CD14-positive monocyte (primary cell): ENCODE results near the gene PHF12. TPM values are rescaled to one million over a fixed set of nuclear protein-coding genes. Genes with fewer than 3 reads are reported as not detected.
A peak's percentile ranks its signal among the peaks of the same experiment; 100 is the strongest.

Experiments
- DNase-seq, 3 donors: peaks; one replicate each; pipeline ENCODE4 v3.0.0-alpha.2; 2011 to 2022
- H2AFZ ChIP-seq: 2 replicates; pipeline ENCODE4 v1.6.0; 2012; ENCODE audit warnings: mild to moderate bottlenecking, low read depth, low read length, inconsistent platforms; ENCODE audit not compliant: insufficient read depth, poor library complexity, severe bottlenecking
- H3K27ac ChIP-seq, 2 donors: 1 replicate in 1 of 2; 2 replicates in 1 of 2; pipeline ENCODE4 v1.5.1; 2012 to 2013; ENCODE audit warnings: low read length in 2 of 2, control low read depth in 1 of 2, inconsistent platforms in 1 of 2, low read depth in 1 of 2, mild to moderate bottlenecking in 1 of 2
- H3K27me3 ChIP-seq, 2 donors: one replicate each; pipeline versions ENCODE4 v1.6.0 to v1.6.1; 2011 to 2013; ENCODE audit warnings: low read length in 2 of 2; ENCODE audit not compliant: control insufficient read depth in 2 of 2, insufficient read depth in 2 of 2
- H3K36me3 ChIP-seq, 2 donors: replicated peaks in 1 of 2; 1 replicate in 1 of 2; 2 replicates in 1 of 2; pipeline versions ENCODE4 v1.5.1 to v1.6.1; 2012 to 2013; ENCODE audit warnings: low read length in 2 of 2, control low read depth in 1 of 2, inconsistent platforms in 1 of 2, mild to moderate bottlenecking in 1 of 2; ENCODE audit not compliant: insufficient read depth in 2 of 2, control insufficient read depth in 1 of 2
- H3K4me1 ChIP-seq, 2 donors: 1 replicate in 1 of 2; 2 replicates in 1 of 2; pipeline versions ENCODE4 v1.5.1 to v1.6.1; 2012 to 2013; ENCODE audit warnings: low read length in 2 of 2, control low read depth in 1 of 2, inconsistent platforms in 1 of 2, mild to moderate bottlenecking in 1 of 2, moderate library complexity in 1 of 2; ENCODE audit not compliant: insufficient read depth in 2 of 2, control insufficient read depth in 1 of 2
- H3K4me2 ChIP-seq: replicated peaks from 2 replicates; pipeline ENCODE3; 2012; ENCODE audit warnings: low read length, moderate library complexity, mild to moderate bottlenecking; ENCODE audit not compliant: poor library complexity, severe bottlenecking; ENCODE audit errors: extremely low read depth
- H3K4me3 ChIP-seq, 3 experiments: fragments of 200-600 bp in 1 of 3; sonication (generic) in 1 of 3; replicated peaks in 1 of 3; 1 replicate in 2 of 3; 2 replicates in 1 of 3; pipeline ENCODE4 v1.5.1; 2011 to 2013; ENCODE audit warnings: low read length in 3 of 3, mild to moderate bottlenecking in 3 of 3, control low read depth in 2 of 3, low read depth in 2 of 3, inconsistent platforms in 1 of 3, moderate library complexity in 1 of 3
- H3K79me2 ChIP-seq: 2 replicates; pipeline ENCODE4 v1.6.0; 2012; ENCODE audit warnings: mild to moderate bottlenecking, control low read depth, inconsistent platforms, low read length, moderate library complexity; ENCODE audit not compliant: insufficient read depth
- H3K9ac ChIP-seq: 2 replicates; pipeline ENCODE4 v1.6.0; 2017; ENCODE audit warnings: low read length, mild to moderate bottlenecking; ENCODE audit not compliant: insufficient read depth, poor library complexity, severe bottlenecking
- H3K9me3 ChIP-seq, 2 donors: replicated peaks in 1 of 2; 1 replicate in 1 of 2; 2 replicates in 1 of 2; pipeline versions ENCODE4 v1.5.1 to v1.6.1; 2012 to 2013; ENCODE audit warnings: low read length in 2 of 2, control low read depth in 1 of 2; ENCODE audit not compliant: control insufficient read depth in 1 of 2, insufficient read depth in 1 of 2
- H4K20me1 ChIP-seq: 2 replicates; pipeline ENCODE4 v1.6.0; 2012; ENCODE audit warnings: mild to moderate bottlenecking, low read length, control low read depth, moderate library complexity; ENCODE audit not compliant: insufficient read depth
- H3K27ac Mint-ChIP-seq, 7 donors: one replicate each; pipeline ENCODE4 v1.8.0; 2020; ENCODE audit warnings: mild to moderate bottlenecking in 7 of 7, mixed read lengths in 7 of 7, moderate library complexity in 6 of 7, inconsistent platforms in 2 of 7
- H3K27me3 Mint-ChIP-seq, 3 donors: one replicate each; pipeline ENCODE4 v1.8.0; 2021 to 2022; ENCODE audit warnings: low read depth in 3 of 3, mild to moderate bottlenecking in 3 of 3, mixed read lengths in 3 of 3, moderate library complexity in 3 of 3, inconsistent platforms in 1 of 3
- H3K36me3 Mint-ChIP-seq, 2 donors: one replicate each; pipeline ENCODE4 v1.8.0; 2020; ENCODE audit warnings: mixed read lengths in 2 of 2, inconsistent platforms in 1 of 2, mild to moderate bottlenecking in 1 of 2
- H3K4me1 Mint-ChIP-seq: one replicate; pipeline ENCODE4 v1.8.0; 2020; ENCODE audit warnings: mild to moderate bottlenecking, mixed read lengths
- H3K4me3 Mint-ChIP-seq, 2 donors: one replicate each; pipeline ENCODE4 v1.8.0; 2020; ENCODE audit warnings: mild to moderate bottlenecking in 2 of 2, mixed read lengths in 2 of 2, moderate library complexity in 1 of 2
- H3K9me3 Mint-ChIP-seq, 7 donors: one replicate each; pipeline ENCODE4 v1.8.0; 2020 to 2022; ENCODE audit warnings: mixed read lengths in 7 of 7, mild to moderate bottlenecking in 6 of 7, moderate library complexity in 6 of 7, inconsistent platforms in 2 of 7
- CTCF ChIP-seq: fragments of 200-600 bp; IDR thresholded peaks from one replicate; pipeline ENCODE4 v1.8.0; 2022; ENCODE audit warnings: antibody characterized with exemption, mild to moderate bottlenecking
- WGBS: methylation state at CpG from one replicate; pipeline ENCODE4 v1.1.5; 2013; ENCODE audit warnings: missing lambda C conversion rate; ENCODE audit not compliant: insufficient coverage; 5-methylcytosine and 5-hydroxymethylcytosine counted together
- intact Hi-C, 2 donors: fragments of 100-400 bp; cut with micrococcal nuclease; formaldehyde crosslinking; loops; one replicate each; pipeline versions ENCODE4 v1.15.0 to v1.15.1; 2023
- polyA plus RNA-seq, 3 donors: library from polyadenylated mRNA; depleted of rRNA in 1 of 3; unstranded in 2 of 3; stranded (reverse) in 1 of 3; fragments of 300-500 nt in 2 of 3; fragments of >200 nt in 1 of 3; fragmentation: Illumina TruSeq in 2 of 3; gene quantifications; 1 replicate in 2 of 3; 2 replicates in 1 of 3; pipeline ENCODE4 v1.2.3, GENCODE V29; 2012 to 2021

The PHF12 gene
- polyA plus RNA-seq, 3 donors: 1.4 to 62.5 (median 2.5) TPM

GRCh38 chr17:28887871-28888471, 63.3 kb downstream of the PHF12 start:
- Histone ChIP-seq H3K36me3 (peaks cover 66 to 79% of the 10 kb centered on the region in 2 donors), H3K4me1 (peaks cover 11 to 22% of the 10 kb centered on the region in 2 donors), H3K27ac (peak overlapping the region in 1 of 2 donors; percentile 22), H2AFZ (no peak overlapping the region), H3K9ac (no peak overlapping the region), H3K4me2 (no peak overlapping the region), H3K27me3 (no peaks in the 10 kb centered on the region), H3K4me3 (no peak overlapping the region), H3K9me3 (no peaks in the 10 kb centered on the region), H4K20me1 (peaks cover 100% of the 10 kb centered on the region), H3K79me2 (peaks cover 71% of the 10 kb centered on the region)
- WGBS: 100% methylated on average over 3 of the region's 12 CpGs
- intact Hi-C loops: no loop called here
- DNase-seq: peak in 1 of 3 donors; percentile 20
- H3K9me3 Mint-ChIP-seq: no peaks in the 10 kb centered on the region
- H3K27ac Mint-ChIP-seq: no peak overlapping the region
- H3K4me1 Mint-ChIP-seq: peaks cover 26% of the 10 kb centered on the region
- H3K27me3 Mint-ChIP-seq: peaks cover 0 to 2% (median 2%) of the 10 kb centered on the region in 3 donors
- TF ChIP-seq CTCF: no peak
- peaks cover 58 to 90% of the 10 kb centered on the region in 2 donors for H3K36me3 Mint-ChIP-seq
- no peak overlapping the region for H3K4me3 Mint-ChIP-seq

GRCh38 chr17:28885951-28886350, 65.4 kb downstream of the PHF12 start:
- Mint-ChIP-seq H3K9me3 (no peaks in the 10 kb centered on the region), H3K27me3 (peaks cover 0 to 2% (median 0%) of the 10 kb centered on the region in 3 donors), H3K27ac (peak overlapping the region in 1 of 7 donors; percentile 20), H3K4me3 (no peak overlapping the region), H3K36me3 (peaks cover 68 to 93% of the 10 kb centered on the region in 2 donors), H3K4me1 (peaks cover 9% of the 10 kb centered on the region)
- no peak for DNase-seq
- Histone ChIP-seq H3K4me1 (peaks cover 3 to 10% of the 10 kb centered on the region in 2 donors), H4K20me1 (peaks cover 99% of the 10 kb centered on the region), H2AFZ (no peak overlapping the region), H3K4me3 (no peak overlapping the region), H3K9ac (no peak overlapping the region), H3K36me3 (peaks cover 82 to 88% of the 10 kb centered on the region in 2 donors), H3K4me2 (no peak overlapping the region), H3K79me2 (peaks cover 51% of the 10 kb centered on the region), H3K27ac (peak overlapping the region in 1 of 2 donors; percentile 26), H3K9me3 (no peaks in the 10 kb centered on the region), H3K27me3 (no peaks in the 10 kb centered on the region)
- 100% methylated on average over 2 of the region's 10 CpGs for WGBS
- no peak for TF ChIP-seq CTCF
- intact Hi-C loops: no loop called here
